ENCODE results near the gene PHACTR3. TPM values are rescaled to one million over a fixed set of nuclear protein-coding genes. Genes with fewer than 3 reads are reported as not detected.
A peak's percentile ranks its signal among the peaks of the same experiment; 100 is the strongest.

Gene PHACTR3
- polyA plus RNA-seq, 1 experiment = not detected

DNA sequence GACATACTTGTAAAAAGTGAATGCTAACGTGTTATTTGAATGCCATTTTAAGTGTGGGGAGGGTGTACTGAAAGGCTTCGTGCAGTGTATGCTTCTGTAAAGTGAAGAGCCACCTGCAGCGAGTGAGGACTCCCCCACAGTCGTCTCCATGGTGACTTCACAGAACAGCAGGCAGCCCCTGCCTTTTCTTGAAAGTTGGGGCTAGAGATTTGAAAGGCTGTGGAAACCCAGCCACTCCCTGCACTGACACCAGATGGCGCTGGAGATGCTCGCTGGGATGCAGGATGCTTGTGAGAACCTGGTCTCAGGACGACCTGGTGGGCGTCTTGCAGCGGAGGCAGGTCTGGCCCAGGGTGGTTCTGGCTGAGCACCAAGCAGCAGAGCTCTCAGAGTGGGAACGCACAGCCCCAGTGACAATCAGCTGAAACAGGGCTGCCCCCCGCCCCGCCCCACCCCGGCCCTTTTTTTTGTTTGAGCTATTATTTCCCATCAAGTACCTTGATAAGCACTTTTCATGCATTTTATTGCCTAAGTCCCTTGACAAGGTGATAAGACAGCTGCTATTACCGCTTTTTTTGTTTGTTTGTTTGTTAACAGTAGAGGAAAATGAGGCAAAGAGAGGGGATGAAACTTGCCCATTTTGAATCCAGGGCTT, 178.8 kb downstream of the PHACTR3 start:
- H3K27ac ChIP-seq (ENCODE audit: low read depth, low read length) = no peak overlapping the region
- H3K27me3 ChIP-seq (ENCODE audit: control insufficient read depth, insufficient read depth, low read length) = no peaks in the 10 kb centered on the region
- H3K4me3 ChIP-seq (ENCODE audit: low read depth, low read length) = no peak overlapping the region
- ChIA-PET CTCF (interaction anchor here (0.7 to 1.5 kb wide), 4 partner anchors 20 to 69 kb away, joined by 4 to 16 read pairs (median 7); no protein-coding TSS in a partner anchor), POLR2A (no interaction called here)
- no peak for DNase-seq (ENCODE audit: low read depth, low spot score)
- H3K9me3 ChIP-seq (ENCODE audit: control insufficient read depth, insufficient read depth, low read length) = 0 out of 2 replicates have a peak, but pooled peaks cover 2% of the 10 kb centered on the region
- TF ChIP-seq, protein P1, sequence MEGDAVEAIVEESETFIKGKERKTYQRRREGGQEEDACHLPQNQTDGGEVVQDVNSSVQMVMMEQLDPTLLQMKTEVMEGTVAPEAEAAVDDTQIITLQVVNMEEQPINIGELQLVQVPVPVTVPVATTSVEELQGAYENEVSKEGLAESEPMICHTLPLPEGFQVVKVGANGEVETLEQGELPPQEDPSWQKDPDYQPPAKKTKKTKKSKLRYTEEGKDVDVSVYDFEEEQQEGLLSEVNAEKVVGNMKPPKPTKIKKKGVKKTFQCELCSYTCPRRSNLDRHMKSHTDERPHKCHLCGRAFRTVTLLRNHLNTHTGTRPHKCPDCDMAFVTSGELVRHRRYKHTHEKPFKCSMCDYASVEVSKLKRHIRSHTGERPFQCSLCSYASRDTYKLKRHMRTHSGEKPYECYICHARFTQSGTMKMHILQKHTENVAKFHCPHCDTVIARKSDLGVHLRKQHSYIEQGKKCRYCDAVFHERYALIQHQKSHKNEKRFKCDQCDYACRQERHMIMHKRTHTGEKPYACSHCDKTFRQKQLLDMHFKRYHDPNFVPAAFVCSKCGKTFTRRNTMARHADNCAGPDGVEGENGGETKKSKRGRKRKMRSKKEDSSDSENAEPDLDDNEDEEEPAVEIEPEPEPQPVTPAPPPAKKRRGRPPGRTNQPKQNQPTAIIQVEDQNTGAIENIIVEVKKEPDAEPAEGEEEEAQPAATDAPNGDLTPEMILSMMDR (IDR thresholded peaks at IDR 0.05; ENCODE audit: low read depth, low read length) = peak; percentile 76

DNA sequence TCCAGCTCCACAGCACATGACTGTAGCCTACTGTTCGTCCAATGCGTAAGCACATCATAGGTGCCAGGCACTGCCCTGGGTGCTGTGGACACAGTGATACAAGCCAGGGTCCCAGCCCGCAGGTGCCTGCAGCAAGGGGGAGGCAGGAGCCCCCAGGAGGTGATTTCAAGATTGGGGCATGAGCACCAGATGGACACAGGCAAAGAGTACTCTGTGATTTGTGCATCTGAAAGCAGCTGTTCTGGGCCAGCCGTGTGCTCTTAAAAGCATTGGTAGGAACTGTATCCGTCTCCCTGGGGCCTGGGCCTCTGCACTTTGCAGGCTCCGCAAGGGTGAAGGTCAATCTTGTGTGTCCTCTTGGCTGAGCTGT, 179.3 kb downstream of the PHACTR3 start:
- POLR2A ChIA-PET = no interaction called here
- CTCF ChIA-PET = interaction anchor here (0.7 to 1.5 kb wide), 4 partner anchors 21 to 68 kb away, joined by 4 to 16 read pairs (median 7); no protein-coding TSS in a partner anchor
- Histone ChIP-seq H3K9me3 (ENCODE audit: control insufficient read depth, insufficient read depth, low read length) (no peaks in the 10 kb centered on the region), H3K27ac (ENCODE audit: low read depth, low read length) (no peak overlapping the region), H3K27me3 (ENCODE audit: control insufficient read depth, insufficient read depth, low read length) (no peaks in the 10 kb centered on the region), H3K4me3 (ENCODE audit: low read depth, low read length) (no peak overlapping the region)
- DNase-seq (ENCODE audit: low read depth, low spot score) = no peak
- TF ChIP-seq, protein P1 (IDR thresholded peaks at IDR 0.05; ENCODE audit: low read depth, low read length) = no peak

DNA sequence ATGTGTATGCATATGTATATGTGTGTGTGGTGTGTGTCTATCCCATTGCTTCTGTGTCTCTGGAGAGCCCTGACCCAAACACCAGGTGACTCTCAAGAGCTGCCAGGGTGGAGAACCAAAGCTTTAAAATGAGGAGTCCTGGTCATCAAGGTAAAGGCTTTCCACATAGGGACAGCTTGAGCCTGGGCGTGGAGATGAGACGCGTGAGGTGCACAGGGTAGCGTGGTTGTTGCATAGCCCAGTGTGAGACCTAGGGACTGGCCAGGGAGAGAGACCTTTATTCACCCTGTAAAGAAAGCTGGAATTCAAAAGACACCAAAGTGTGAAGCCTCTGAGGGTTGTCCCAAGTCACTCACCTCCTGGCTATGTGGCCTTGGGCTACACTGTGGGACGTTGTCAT, 180.0 kb downstream of the PHACTR3 start:
- POLR2A ChIA-PET = no interaction called here
- no peaks in the 10 kb centered on the region for H3K27me3 ChIP-seq (ENCODE audit: control insufficient read depth, insufficient read depth, low read length)
- CTCF ChIA-PET = interaction anchor here (1.3 to 1.5 kb wide), 2 partner anchors 22 to 66 kb away, joined by 4 to 16 read pairs; no protein-coding TSS in a partner anchor
- TF ChIP-seq, protein P1 (IDR thresholded peaks at IDR 0.05; ENCODE audit: low read depth, low read length) = no peak
- DNase-seq (ENCODE audit: low read depth, low spot score) = no peak
- no peak overlapping the region for H3K27ac ChIP-seq (ENCODE audit: low read depth, low read length)
- no peak overlapping the region for H3K4me3 ChIP-seq (ENCODE audit: low read depth, low read length)
- H3K9me3 ChIP-seq (ENCODE audit: control insufficient read depth, insufficient read depth, low read length) = no peaks in the 10 kb centered on the region

DNA sequence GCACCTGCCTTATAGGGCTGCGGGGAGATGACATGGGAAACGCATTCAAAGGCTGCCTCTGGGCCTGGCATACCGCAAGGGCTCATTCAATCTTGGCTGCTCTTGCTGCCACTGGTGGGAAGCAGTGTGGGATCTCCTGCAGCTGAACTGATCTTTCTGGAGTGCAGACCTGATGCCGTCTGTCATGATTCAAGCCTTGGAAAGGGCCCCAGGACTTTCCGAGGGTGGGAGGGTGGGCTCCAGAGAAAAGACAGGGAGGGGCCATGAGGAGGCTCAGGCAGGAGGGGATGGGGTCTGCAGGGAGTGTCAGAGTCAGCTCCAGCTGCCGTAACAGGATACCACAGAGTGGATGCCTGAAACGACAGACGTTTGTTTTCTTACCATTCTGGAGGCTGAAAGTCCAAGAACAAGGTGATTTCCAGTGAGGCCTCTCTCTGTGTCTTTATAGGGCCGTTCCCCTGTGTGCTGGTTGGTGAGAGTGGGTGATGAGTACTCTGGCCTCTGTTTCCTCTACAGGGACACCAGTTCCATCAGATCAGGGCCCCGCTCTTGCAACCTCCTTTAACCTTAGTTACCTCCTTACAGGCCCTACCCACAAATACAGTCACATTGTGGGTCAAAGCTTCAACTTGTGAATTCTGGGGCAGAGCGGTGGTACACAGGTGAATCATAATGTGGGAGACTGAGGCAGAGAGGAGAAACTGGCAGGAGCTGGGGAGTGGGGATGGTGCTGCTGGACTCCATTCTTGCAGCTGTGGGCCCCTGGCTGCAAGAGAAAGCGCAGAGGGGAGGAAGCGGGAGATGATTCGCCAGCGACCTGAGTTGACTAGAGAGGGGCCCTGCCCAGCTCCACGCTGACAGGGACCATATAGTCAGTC, 180.7 kb downstream of the PHACTR3 start:
- Histone ChIP-seq H3K27ac (ENCODE audit: low read depth, low read length) (no peak overlapping the region), H3K27me3 (ENCODE audit: control insufficient read depth, insufficient read depth, low read length) (no peaks in the 10 kb centered on the region), H3K4me3 (ENCODE audit: low read depth, low read length) (no peak overlapping the region), H3K9me3 (ENCODE audit: control insufficient read depth, insufficient read depth, low read length) (no peaks in the 10 kb centered on the region)
- DNase-seq (ENCODE audit: low read depth, low spot score) = no peak
- ChIA-PET CTCF (no interaction called here), POLR2A (no interaction called here)
- TF ChIP-seq, protein P1 (IDR thresholded peaks at IDR 0.05; ENCODE audit: low read depth, low read length) = no peak

DNA sequence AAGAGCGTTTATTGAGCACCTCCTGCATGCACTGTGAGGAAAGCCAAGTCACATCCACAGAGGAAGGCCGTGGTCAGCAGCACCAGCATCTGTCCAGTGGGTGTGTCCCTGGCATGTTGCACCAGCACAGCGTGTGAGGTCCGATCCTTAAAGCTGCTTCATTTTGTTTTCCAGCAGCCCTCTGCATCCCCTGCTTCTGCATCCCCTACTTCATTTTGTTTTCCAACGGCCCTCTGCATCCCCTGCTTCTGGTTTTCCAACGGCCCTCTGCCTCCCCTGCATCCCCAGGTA, 181.3 kb downstream of the PHACTR3 start:
- Histone ChIP-seq H3K27ac (ENCODE audit: low read depth, low read length) (no peak overlapping the region), H3K27me3 (ENCODE audit: control insufficient read depth, insufficient read depth, low read length) (no peaks in the 10 kb centered on the region), H3K9me3 (ENCODE audit: control insufficient read depth, insufficient read depth, low read length) (no peaks in the 10 kb centered on the region), H3K4me3 (ENCODE audit: low read depth, low read length) (no peak overlapping the region)
- TF ChIP-seq, protein P1 (IDR thresholded peaks at IDR 0.05; ENCODE audit: low read depth, low read length) = no peak
- CTCF ChIA-PET = no interaction called here
- POLR2A ChIA-PET = no interaction called here
- DNase-seq (ENCODE audit: low read depth, low spot score) = no peak

Data from AG04450 (cell line).